ENCODE results near the gene ZNF213. TPM values are rescaled to one million over a fixed set of nuclear protein-coding genes. Genes with fewer than 3 reads are reported as not detected.
A peak's percentile ranks its signal among the peaks of the same experiment; 100 is the strongest.
"Not testable (repeated sequence)": the region's sequence is repeated elsewhere in the genome, so short reads cannot be mapped to it uniquely, and the experiment has no call there.

ZNF213 gene
- polyA plus RNA-seq, 4 donors, result 10.8 to 12.8 (median 11.8) TPM

DNA sequence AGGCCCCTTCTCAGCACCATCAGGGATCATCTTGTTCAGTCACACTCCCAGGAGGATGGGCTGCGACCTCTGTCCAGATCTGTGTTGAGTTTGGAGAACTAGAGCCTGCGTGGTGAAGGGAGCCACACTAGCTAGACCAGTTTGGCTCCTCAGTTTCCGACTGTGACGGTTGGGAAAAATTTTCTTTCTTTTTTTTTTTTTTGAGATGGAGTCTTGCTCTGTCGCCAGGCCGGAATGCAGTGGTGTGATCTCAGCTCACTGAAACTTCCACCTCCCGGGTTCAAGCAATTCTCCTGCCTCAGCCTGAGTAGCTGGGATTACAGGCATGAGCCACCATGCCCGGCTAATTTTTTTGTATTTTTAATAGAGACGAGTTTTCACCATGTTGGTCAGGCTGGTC, 4.7 kb downstream of the ZNF213 start:
- Histone ChIP-seq H3K4me1 (ENCODE audit: control insufficient read depth in 3 of 3, insufficient read depth in 2 of 3, low read depth in 1 of 3, low read length in 2 of 3) (peaks cover 0 to 19% (median 8%) of the 10 kb centered on the region in 3 donors), H3K36me3 (ENCODE audit: control insufficient read depth in 3 of 3, insufficient read depth in 2 of 3, low read depth in 1 of 3, low read length in 3 of 3) (peaks cover 0 to 65% (median 19%) of the 10 kb centered on the region in 3 donors)
- not testable (repeated sequence) for H3K9me3 ChIP-seq (ENCODE audit: control insufficient read depth in 2 of 2, insufficient read depth in 1 of 2, low read depth in 1 of 2, low read length in 1 of 2); H3K4me3 ChIP-seq (ENCODE audit: low read depth in 1 of 3, low read length in 3 of 3); DNase-seq; FAIRE-seq; H3K27ac ChIP-seq (ENCODE audit: low read depth in 1 of 3, low read length in 2 of 3); H3K27me3 ChIP-seq (ENCODE audit: control insufficient read depth in 3 of 3, insufficient read depth in 3 of 3, low read length in 3 of 3)
- 91 to 95% (median 93%) methylated on average over 9 of the region's 9 CpGs for WGBS, 3 donors

DNA sequence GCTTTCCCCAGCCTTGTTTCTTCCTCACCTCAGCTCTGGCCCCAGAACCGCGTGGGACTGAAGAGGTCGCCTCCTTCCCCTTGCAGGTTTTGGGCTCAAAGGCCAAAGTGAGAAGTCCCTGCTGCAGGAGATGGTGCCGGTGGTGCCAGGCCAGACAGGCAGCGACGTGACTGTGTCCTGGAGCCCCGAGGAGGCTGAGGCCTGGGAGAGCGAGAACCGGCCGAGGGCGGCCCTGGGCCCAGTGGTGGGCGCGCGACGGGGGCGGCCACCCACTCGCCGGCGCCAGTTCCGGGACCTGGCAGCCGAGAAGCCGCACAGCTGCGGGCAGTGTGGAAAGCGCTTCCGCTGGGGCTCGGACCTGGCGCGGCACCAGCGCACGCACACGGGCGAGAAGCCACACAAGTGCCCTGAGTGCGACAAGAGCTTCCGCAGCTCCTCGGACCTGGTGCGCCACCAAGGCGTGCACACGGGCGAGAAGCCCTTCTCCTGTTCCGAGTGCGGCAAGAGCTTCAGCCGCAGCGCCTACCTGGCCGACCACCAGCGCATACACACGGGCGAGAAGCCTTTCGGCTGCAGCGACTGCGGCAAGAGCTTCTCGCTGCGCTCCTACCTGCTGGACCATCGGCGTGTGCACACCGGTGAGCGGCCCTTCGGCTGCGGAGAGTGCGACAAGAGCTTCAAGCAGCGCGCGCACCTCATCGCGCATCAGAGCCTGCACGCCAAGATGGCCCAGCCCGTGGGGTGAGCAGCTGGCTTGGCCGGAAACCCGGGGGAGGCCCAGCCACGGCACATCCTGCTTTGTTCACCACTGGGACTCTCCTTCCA, 6.0 kb downstream of the ZNF213 start:
- 95 to 97% (median 97%) methylated on average over 61 to 69 of the region's 69 CpGs for WGBS, 3 donors
- no peak for DNase-seq
- Histone ChIP-seq H3K27ac (ENCODE audit: low read depth in 1 of 3, low read length in 2 of 3) (no peak overlapping the region), H3K27me3 (ENCODE audit: control insufficient read depth in 3 of 3, insufficient read depth in 3 of 3, low read length in 3 of 3) (no peaks in the 10 kb centered on the region), H3K36me3 (ENCODE audit: control insufficient read depth in 3 of 3, insufficient read depth in 2 of 3, low read depth in 1 of 3, low read length in 3 of 3) (peaks cover 0 to 65% (median 19%) of the 10 kb centered on the region in 3 donors), H3K9me3 (ENCODE audit: control insufficient read depth in 2 of 2, insufficient read depth in 1 of 2, low read depth in 1 of 2, low read length in 1 of 2) (no peaks in the 10 kb centered on the region), H3K4me1 (ENCODE audit: control insufficient read depth in 3 of 3, insufficient read depth in 2 of 3, low read depth in 1 of 3, low read length in 2 of 3) (peaks cover 0 to 19% (median 10%) of the 10 kb centered on the region in 3 donors), H3K4me3 (ENCODE audit: low read depth in 1 of 3, low read length in 3 of 3) (no peak overlapping the region)
- no peak for FAIRE-seq

DNA sequence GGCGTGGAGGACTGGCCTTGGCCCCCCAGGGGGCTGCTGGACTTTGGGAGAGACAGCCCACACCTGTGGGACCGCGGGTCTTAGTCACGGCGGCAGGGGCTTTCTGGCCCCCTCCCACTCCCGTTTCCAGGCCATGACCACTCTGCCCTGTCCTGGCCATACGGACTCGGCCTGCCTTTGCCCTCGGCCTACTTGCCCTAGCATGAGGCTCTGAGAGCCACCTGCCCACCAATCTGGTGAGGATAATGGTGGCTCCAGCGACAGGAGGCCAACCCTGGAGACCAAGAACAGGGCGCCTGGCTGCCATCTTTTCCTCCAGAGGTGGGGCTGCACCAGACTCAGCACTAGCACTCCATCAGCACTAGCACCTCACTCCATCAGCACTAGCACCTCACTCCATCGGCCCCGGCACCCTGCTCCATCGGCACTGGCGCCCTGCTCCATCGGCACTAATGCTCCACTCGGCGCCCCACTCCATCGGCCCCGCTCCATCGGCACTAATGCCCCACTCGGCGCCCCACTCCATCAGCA, 7.0 kb downstream of the ZNF213 start:
- FAIRE-seq (no peak), DNase-seq (no peak)
- Histone ChIP-seq H3K4me3 (ENCODE audit: low read depth in 1 of 3, low read length in 3 of 3) (no peak overlapping the region), H3K9me3 (ENCODE audit: control insufficient read depth in 2 of 2, insufficient read depth in 1 of 2, low read depth in 1 of 2, low read length in 1 of 2) (no peaks in the 10 kb centered on the region), H3K36me3 (ENCODE audit: control insufficient read depth in 3 of 3, insufficient read depth in 2 of 3, low read depth in 1 of 3, low read length in 3 of 3) (peaks cover 0 to 64% (median 19%) of the 10 kb centered on the region in 3 donors), H3K27me3 (ENCODE audit: control insufficient read depth in 3 of 3, insufficient read depth in 3 of 3, low read length in 3 of 3) (no peaks in the 10 kb centered on the region), H3K4me1 (ENCODE audit: control insufficient read depth in 3 of 3, insufficient read depth in 2 of 3, low read depth in 1 of 3, low read length in 2 of 3) (peaks cover 0 to 18% (median 8%) of the 10 kb centered on the region in 3 donors), H3K27ac (ENCODE audit: low read depth in 1 of 3, low read length in 2 of 3) (no peak overlapping the region)
- WGBS, 3 donors, result 96 to 97% (median 96%) methylated on average over 23 of the region's 23 CpGs

DNA sequence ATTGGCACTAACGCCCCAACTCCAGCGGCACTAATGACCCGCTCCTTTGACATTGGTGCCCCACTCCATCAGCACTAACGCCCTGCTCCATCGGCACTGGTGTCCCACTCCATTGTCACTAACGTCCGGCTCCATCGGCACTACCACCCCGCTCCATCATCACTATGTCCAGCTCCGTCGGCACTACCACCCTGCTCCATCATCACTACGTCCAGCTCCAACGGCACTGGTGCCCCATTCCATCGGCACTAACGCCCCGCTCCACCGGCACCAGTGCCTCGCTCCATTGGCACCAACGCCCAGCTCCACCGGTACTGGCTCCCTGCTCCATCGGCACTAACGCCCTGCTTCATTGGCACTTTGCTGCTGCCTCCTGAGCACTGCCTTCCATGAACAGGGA, 7.5 kb downstream of the ZNF213 start:
- peaks cover 0 to 60% (median 19%) of the 10 kb centered on the region in 3 donors for H3K36me3 ChIP-seq (ENCODE audit: control insufficient read depth in 3 of 3, insufficient read depth in 2 of 3, low read depth in 1 of 3, low read length in 3 of 3)
- H3K4me1 ChIP-seq (ENCODE audit: control insufficient read depth in 3 of 3, insufficient read depth in 2 of 3, low read depth in 1 of 3, low read length in 2 of 3), result peaks cover 0 to 18% (median 8%) of the 10 kb centered on the region in 3 donors
- no peaks in the 10 kb centered on the region for H3K27me3 ChIP-seq (ENCODE audit: control insufficient read depth in 3 of 3, insufficient read depth in 3 of 3, low read length in 3 of 3)
- DNase-seq (no peak), FAIRE-seq (no peak)
- H3K4me3 ChIP-seq (ENCODE audit: low read depth in 1 of 3, low read length in 3 of 3), result no peak overlapping the region
- H3K9me3 ChIP-seq (ENCODE audit: control insufficient read depth in 2 of 2, insufficient read depth in 1 of 2, low read depth in 1 of 2, low read length in 1 of 2), result no peaks in the 10 kb centered on the region
- H3K27ac ChIP-seq (ENCODE audit: low read depth in 1 of 3, low read length in 2 of 3), result no peak overlapping the region
- 96 to 97% (median 97%) methylated on average over 22 of the region's 22 CpGs for WGBS, 3 donors

DNA sequence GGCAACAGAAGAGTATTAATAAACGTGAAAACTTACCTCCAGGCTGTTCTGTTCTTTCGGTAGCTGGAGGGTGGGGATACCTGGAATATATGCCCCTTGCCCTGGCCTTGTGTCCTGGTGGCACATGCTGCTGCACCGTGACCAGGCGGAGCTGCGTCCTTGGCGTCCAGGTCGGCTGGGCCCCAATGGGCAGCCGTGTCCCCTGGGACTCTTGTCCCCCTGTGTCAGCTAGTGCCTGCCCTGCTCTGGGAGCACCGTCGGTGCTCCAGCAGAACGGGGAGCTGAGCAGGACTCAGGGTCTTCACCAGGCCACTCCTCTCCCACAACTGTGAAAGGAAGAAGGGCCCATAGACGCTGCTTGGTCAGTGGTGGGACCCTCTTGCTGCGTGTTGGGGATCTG, 7.9 kb downstream of the ZNF213 start:
- WGBS, 3 donors, result 86 to 95% (median 93%) methylated on average over 10 to 13 of the region's 13 CpGs
- DNase-seq (no peak), FAIRE-seq (no peak)
- no peaks in the 10 kb centered on the region for H3K27me3 ChIP-seq (ENCODE audit: control insufficient read depth in 3 of 3, insufficient read depth in 3 of 3, low read length in 3 of 3)
- H3K4me3 ChIP-seq (ENCODE audit: low read depth in 1 of 3, low read length in 3 of 3), result no peak overlapping the region
- H3K36me3 ChIP-seq (ENCODE audit: control insufficient read depth in 3 of 3, insufficient read depth in 2 of 3, low read depth in 1 of 3, low read length in 3 of 3), result peaks cover 0 to 55% (median 19%) of the 10 kb centered on the region in 3 donors
- H3K27ac ChIP-seq (ENCODE audit: low read depth in 1 of 3, low read length in 2 of 3), result peak overlapping the region in 1 of 3 donors; percentile 94
- peaks cover 0 to 18% (median 8%) of the 10 kb centered on the region in 3 donors for H3K4me1 ChIP-seq (ENCODE audit: control insufficient read depth in 3 of 3, insufficient read depth in 2 of 3, low read depth in 1 of 3, low read length in 2 of 3)
- H3K9me3 ChIP-seq (ENCODE audit: control insufficient read depth in 2 of 2, insufficient read depth in 1 of 2, low read depth in 1 of 2, low read length in 1 of 2), result no peaks in the 10 kb centered on the region

DNA sequence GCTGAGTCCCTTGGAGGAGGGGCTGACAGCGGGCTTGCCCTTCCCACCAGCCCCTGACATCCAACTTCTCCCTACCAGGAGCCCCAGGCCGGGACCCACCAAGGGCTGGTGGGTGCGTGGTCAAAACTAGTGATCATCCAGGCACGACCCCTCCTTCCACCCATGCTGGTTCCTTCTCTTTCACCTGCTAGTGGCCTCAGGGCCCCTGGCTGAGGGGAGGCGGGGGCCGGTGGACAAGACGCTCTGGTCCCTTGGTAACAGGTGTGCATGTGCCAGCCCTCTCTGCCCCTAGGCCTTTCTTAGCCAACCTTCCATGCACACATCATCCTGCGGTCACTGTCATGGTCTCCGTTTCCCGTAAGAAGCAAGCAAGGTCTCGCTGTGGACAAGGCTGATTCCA, 8.4 kb downstream of the ZNF213 start:
- H3K4me1 ChIP-seq (ENCODE audit: control insufficient read depth in 3 of 3, insufficient read depth in 2 of 3, low read depth in 1 of 3, low read length in 2 of 3), result peaks cover 0 to 18% (median 8%) of the 10 kb centered on the region in 3 donors
- no peaks in the 10 kb centered on the region for H3K27me3 ChIP-seq (ENCODE audit: control insufficient read depth in 3 of 3, insufficient read depth in 3 of 3, low read length in 3 of 3)
- H3K9me3 ChIP-seq (ENCODE audit: control insufficient read depth in 2 of 2, insufficient read depth in 1 of 2, low read depth in 1 of 2, low read length in 1 of 2), result no peaks in the 10 kb centered on the region
- peaks cover 0 to 51% (median 19%) of the 10 kb centered on the region in 3 donors for H3K36me3 ChIP-seq (ENCODE audit: control insufficient read depth in 3 of 3, insufficient read depth in 2 of 3, low read depth in 1 of 3, low read length in 3 of 3)
- peak overlapping the region; percentile 58 to 94 (median 85) for H3K27ac ChIP-seq (ENCODE audit: low read depth in 1 of 3, low read length in 2 of 3)
- DNase-seq (no peak), FAIRE-seq (no peak)
- WGBS, 3 donors, result 91 to 93% (median 92%) methylated on average over 10 to 11 of the region's 11 CpGs
- H3K4me3 ChIP-seq (ENCODE audit: low read depth in 1 of 3, low read length in 3 of 3), result no peak overlapping the region

DNA sequence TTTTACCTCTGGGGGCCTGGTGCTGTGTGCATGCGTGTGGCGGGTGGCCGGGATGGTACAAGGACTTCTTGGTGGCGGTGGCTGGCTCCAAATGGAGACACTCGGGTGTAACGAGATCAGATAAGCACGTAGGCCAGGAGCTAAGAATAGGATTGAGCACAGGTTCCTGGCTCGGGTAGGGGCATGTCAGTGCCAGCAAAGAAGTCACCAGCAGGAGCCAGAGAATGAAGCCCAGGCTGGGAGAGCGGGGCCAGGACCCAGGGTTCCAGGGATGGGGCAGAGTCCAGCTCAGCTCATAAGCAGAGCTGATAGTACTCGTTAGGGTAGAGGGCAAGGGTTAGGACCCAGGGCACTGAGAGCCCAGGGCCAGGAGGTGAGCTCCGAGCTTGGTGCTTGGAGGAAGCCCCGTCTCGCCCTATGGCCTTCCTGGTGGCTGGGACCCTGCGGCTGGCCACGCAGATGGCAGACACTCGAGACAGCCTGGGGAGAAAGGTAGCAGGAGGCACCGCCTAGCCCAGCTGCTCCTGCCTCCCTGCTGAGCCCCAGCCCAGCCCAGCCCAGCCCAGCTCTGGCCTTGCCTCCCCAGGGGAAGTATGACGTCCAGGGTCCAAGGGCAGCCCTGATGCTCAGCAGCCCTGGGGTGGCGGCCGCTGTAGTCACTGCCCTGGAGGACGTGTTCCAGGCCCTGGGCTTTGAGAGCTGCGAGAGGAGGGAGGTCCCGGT, 8.9 kb downstream of the ZNF213 start:
- Histone ChIP-seq H3K27me3 (ENCODE audit: control insufficient read depth in 3 of 3, insufficient read depth in 3 of 3, low read length in 3 of 3) (no peaks in the 10 kb centered on the region), H3K4me3 (ENCODE audit: low read depth in 1 of 3, low read length in 3 of 3) (peak overlapping the region in 1 of 3 donors; percentile 61), H3K27ac (ENCODE audit: low read depth in 1 of 3, low read length in 2 of 3) (peak overlapping the region; percentile 58 to 94 (median 85)), H3K4me1 (ENCODE audit: control insufficient read depth in 3 of 3, insufficient read depth in 2 of 3, low read depth in 1 of 3, low read length in 2 of 3) (peaks cover 0 to 18% (median 8%) of the 10 kb centered on the region in 3 donors), H3K36me3 (ENCODE audit: control insufficient read depth in 3 of 3, insufficient read depth in 2 of 3, low read depth in 1 of 3, low read length in 3 of 3) (peaks cover 0 to 45% (median 19%) of the 10 kb centered on the region in 3 donors), H3K9me3 (ENCODE audit: control insufficient read depth in 2 of 2, insufficient read depth in 1 of 2, low read depth in 1 of 2, low read length in 1 of 2) (no peaks in the 10 kb centered on the region)
- WGBS, 3 donors, result 17 to 62% (median 44%) methylated on average over 22 to 23 of the region's 23 CpGs
- DNase-seq (peak; percentile 86 to 91), FAIRE-seq (no peak)

DNA sequence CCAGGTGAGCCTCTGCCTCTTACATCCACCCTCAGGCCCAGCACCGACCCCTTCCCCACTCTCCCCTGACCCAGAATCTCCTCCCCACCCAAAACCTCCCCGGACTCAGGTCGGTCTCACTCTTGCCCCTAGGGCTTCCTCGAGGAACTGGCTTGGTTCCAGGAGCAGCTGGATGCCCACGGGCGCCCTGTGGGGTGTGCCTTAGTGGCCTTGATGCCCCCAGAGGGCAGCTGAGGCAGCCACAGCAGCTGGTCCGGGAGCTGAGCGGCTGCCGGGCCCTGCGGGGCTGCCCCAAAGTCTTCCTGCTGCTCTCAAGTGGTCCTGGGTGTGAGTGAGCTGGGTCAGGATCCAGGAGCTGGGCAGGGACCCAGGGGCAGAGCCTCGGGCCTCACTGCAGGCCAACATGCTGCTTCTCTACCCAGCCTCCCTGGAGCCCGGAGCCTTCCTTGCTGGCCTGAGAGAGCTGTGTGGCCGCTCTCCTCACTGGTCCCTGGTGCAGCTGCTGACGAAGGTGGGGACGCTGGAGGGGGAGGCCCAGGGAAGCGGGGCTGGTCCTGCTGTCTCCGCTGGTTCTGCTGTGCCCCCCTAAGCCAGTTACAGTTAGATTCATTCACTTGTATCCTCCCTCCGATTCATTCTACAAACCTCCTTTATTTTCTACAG, 9.6 kb downstream of the ZNF213 start:
- DNase-seq (no peak), FAIRE-seq (no peak)
- peaks cover 0 to 23% (median 8%) of the 10 kb centered on the region in 3 donors for H3K4me1 ChIP-seq (ENCODE audit: control insufficient read depth in 3 of 3, insufficient read depth in 2 of 3, low read depth in 1 of 3, low read length in 2 of 3)
- peaks cover 0 to 38% (median 17%) of the 10 kb centered on the region in 3 donors for H3K36me3 ChIP-seq (ENCODE audit: control insufficient read depth in 3 of 3, insufficient read depth in 2 of 3, low read depth in 1 of 3, low read length in 3 of 3)
- H3K27ac ChIP-seq (ENCODE audit: low read depth in 1 of 3, low read length in 2 of 3), result peak overlapping the region; percentile 58 to 94 (median 85)
- H3K9me3 ChIP-seq (ENCODE audit: control insufficient read depth in 2 of 2, insufficient read depth in 1 of 2, low read depth in 1 of 2, low read length in 1 of 2), result no peaks in the 10 kb centered on the region
- no peaks in the 10 kb centered on the region for H3K27me3 ChIP-seq (ENCODE audit: control insufficient read depth in 3 of 3, insufficient read depth in 3 of 3, low read length in 3 of 3)
- peak overlapping the region in 1 of 3 donors; percentile 61 for H3K4me3 ChIP-seq (ENCODE audit: low read depth in 1 of 3, low read length in 3 of 3)
- 33 to 65% (median 54%) methylated on average over 17 to 18 of the region's 18 CpGs for WGBS, 3 donors

All from small intestine (tissue), 7 donors.